SKM-1 (cell line): ENCODE data around the gene YLPM1.

Experiments
- DNase-seq: peaks from one replicate; lab custom pipeline; 2025; ENCODE audit not compliant: unreplicated experiment; lab: John Stamatoyannopoulos, UW

YLPM1 gene

DNA sequence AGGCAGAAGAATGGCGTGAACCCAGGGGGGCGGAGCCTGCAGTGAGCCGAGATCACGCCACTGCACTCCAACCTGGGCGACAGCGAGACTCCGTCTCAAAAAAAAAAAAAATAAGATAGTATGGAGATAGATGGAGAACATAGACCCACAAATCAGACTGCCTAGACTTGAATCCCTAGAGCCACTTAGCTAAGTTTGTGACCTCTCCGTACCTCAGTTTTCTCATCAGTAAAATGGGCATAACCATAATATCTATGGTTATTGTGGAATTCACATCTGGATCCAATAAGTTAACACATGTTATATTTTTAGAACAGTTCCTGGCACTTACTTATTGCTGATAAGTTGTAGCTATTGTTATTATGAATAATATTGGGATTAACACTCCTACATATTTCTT, 105.6 kb downstream of the YLPM1 start:
- no peak for DNase-seq

DNA sequence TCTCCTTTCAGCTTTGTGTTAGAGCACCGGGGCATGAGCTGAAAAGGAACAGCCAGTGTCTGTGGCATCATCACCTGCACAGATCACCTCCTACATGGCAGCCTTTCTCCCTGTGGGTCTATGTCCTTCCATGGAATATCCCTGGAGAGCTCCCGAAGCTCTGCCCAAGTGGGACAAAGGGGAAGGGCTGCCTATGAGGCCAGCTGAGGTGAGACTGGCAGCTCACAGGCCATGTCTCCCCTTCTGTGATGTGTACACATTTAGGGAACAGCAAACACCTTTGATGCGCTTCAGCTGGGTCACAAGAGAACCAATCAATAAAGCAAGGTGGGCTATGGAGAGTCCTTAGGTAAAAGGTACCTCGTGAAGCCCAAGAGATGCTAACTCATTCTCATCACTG, 108.7 kb downstream of the YLPM1 start:
- DNase-seq: no peak

DNA sequence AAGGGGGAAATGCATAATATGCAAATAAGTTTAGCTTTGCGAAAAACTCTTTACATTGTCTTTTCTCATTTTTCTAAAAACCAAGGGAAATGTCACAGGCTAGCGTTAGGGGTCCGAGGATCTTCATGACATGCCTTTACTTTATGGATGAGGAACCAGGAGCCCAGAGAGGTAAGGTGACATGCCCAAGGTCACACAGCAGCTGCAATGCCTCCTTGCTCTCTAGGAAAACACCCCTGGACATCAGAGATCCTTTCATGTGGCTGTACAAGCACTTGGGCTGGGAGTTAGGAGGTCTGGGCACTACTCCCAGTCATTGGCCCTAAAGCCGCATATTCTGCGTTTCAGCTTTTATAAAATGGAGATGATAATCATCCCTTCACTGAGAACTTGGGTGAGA, 112.1 kb downstream of the YLPM1 start:
- DNase-seq: no peak

DNA sequence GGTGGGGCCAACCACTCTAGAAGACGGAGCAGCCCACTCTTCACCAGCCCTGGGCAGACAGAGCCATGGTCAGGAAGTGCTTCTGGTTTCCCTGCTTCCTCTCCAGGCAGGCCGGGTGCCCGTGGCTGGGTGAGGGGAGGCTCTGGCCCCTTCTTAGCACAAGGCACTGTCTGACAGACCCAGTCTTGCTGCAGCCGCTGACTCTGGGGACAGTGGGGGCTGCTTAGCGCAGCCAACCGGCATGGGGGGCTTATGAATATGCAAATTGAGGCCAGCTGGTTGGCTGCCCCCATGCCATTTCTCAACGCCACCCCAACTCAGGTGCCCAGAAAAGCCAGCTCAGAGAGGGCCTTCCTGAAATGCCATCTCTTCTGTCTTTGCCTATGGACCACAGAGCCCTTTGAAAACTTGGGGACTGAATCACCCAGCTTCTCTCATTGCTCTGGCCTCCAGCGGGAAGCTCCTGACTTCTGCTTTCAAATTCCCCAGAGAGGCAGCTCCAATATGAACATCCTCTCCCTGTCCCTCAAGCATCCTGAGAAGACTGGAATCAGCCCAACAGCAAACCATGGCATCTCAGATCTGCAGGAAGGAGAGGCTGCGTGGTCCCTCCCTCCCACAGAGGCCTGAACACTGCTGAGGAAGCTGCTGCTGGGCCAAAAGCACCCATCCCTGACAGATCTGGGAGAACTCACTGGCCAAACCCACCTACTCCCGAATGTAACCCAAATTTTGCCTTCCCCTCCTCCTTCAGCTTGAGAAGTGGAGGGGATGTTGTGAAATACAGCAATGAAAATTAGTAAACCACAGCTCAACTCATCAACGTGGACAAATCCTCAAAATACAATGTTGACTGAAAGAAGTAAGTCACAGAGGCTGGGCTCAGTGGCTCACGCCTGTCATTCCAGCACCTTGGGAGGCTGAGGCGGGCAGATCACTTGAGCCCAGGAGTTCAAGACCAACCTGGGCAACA, 113.1 kb downstream of the YLPM1 start, which contains the start of gene PROX2:
Gene PROX2, minus strand, starts transcription at position 205 of the 973 bp plus-strand sequence. CDS start 12,311 bp downstream, outside the sequence.
- DNase-seq: no peak

DNA sequence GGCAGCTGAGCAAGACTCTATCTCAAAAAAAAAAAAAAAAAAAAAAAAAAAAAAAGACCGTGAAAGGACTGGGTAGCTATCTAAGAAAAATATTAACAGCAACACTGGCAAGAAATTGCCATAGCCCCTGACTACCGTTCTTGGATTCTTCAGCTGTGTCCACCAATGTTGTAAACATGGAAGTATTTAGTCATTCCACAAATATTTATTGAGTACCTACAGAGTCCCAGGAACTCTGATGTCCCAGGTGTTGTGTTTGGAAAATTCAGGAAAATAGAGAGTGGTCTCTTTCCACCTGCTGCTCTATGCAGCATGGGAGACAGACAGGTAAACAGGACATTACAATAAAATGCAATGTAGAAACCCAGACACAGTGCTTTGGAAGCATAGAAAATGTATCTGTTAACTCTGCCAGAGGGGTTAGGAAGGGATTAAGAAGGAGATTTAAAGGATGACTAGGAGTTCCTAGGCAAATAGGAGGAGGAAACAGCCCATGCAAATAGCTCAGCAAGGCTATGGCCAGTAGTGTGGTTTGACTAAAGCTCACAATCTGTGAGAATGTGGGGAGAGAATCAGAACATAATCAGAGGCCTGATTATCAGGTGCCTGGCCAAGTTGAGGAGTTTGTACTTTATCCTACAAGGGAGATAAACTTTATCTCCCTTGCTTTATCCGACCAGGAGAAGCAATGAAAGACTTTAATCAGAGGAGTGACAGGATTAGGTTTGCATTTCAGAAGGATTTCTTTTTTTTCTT, 116.5 kb downstream of the YLPM1 start:
- DNase-seq: no peak

DNA sequence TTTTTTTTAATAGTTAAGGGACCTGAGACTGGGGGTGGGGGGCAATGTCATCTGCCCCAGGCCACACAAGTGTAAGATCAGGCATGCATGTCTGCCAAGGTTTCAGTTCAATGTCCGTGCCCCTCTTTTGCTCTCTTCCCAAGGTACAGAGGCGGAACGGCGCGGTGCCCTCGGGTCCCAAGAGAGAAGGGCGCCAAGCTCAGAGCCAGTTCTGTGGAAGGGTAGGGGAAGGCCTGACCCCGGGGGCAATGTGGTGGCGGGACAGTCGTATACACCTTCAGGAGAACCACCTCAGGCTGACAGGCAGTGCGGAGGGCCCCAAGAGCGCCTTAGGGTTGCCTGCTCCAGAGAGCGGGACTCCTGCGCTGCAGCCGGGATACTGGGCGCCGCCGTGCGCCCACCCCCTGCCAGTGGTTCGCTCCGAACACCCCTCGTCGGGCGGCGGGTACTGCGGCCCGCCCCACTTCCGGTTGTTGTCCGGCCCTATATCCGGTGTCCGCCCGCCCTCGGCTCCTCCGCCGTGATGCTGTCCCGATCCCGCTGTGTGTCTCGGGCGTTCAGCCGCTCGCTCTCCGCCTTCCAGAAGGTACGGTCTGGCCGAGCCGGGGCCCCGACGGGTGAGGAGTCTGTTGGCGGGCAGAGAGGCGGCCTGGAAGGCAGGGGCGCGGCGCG, 118.5 kb downstream of the YLPM1 start, which contains the start of gene DLST:
Gene DLST, plus strand, starts transcription at position 486 of the 672 bp plus-strand sequence. Its CDS starts 38 bp downstream, at position 524.
- DNase-seq: peak; percentile 36

DNA sequence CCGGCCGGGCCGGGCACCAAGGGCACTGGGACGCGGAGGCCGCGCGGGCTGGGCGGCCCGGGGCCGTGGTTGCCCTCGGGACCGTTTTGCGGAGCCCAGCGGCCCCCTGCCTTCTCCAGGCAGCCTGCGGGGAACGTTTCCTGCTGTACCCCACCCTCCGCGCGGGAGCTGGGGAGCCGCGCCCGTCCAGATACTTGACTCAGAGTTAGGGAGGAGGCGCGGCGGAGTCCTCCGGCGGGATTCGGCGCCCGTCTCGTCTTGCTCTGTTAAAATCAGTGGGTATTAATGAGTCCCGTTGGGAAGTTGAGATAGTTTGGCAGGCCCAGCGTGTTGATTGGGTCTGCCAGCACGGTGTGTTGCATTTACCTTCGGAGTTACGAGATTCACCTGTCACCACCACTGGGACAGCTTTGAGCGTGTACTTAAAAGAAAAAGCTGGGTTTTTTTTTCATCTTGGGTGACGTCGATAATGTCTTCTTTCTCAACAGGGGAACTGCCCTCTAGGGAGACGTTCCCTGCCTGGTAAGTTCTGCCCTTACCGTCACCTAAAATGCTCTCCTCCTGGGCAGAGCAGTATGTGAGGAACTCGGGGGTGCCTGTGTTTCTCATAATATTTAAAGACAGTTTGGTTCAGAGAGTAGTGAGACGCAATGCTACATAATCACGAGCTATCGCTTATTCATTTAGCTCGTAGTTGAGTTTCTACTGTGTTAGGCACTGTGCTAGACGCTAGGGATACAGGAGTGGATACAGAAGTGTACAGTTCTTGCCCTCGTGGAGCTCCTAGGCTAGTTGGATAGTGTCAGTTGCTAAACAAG, 119.2 kb downstream of the YLPM1 start:
- DNase-seq: no peak
